GM18498 (cell line): ENCODE results near the gene FAAP20.

ENCODE experiments used
- ATAC-seq: cut with Tn5 transposase; IDR thresholded peaks from one replicate; pipeline ENCODE4 v1.9.1; 2021; ENCODE audit warnings: mild to moderate bottlenecking, moderate library complexity; ENCODE audit not compliant: unreplicated experiment

The FAAP20 gene

GRCh38 chr1:2180297-2181245 is 14.0 kb downstream of the FAAP20 start:
- no peak for ATAC-seq

- ATAC-seq, result no peak
Observed at GRCh38 chr1:2179283-2180013, 15.1 kb downstream of the FAAP20 start.

- ATAC-seq, result no peak
Observed at GRCh38 chr1:2178875-2179274, 15.7 kb downstream of the FAAP20 start.

- no peak for ATAC-seq
Observed at GRCh38 chr1:2177946-2178538, 16.5 kb downstream of the FAAP20 start.

- no peak for ATAC-seq
Observed at GRCh38 chr1:2177541-2177940, 17.0 kb downstream of the FAAP20 start.

GRCh38 chr1:2176615-2177014 is 18.0 kb downstream of the FAAP20 start:
- ATAC-seq, result no peak

GRCh38 chr1:2175681-2176454 is 18.7 kb downstream of the FAAP20 start:
- ATAC-seq, result no peak

- ATAC-seq, result no peak
Observed at GRCh38 chr1:2175055-2175414, 19.5 kb downstream of the FAAP20 start.

GRCh38 chr1:2174348-2175054 is 20.1 kb downstream of the FAAP20 start:
- ATAC-seq, result no peak

- ATAC-seq, result no peak
Observed at GRCh38 chr1:2173546-2174347, 20.8 kb downstream of the FAAP20 start.

- no peak for ATAC-seq
Observed at GRCh38 chr1:2172551-2173146, 21.9 kb downstream of the FAAP20 start.

GRCh38 chr1:2172012-2172411 is 22.6 kb downstream of the FAAP20 start:
- ATAC-seq, result no peak

GRCh38 chr1:2170211-2170610 is 24.4 kb downstream of the FAAP20 start:
- no peak for ATAC-seq

- ATAC-seq, result no peak
Observed at GRCh38 chr1:2169200-2169836, 25.3 kb downstream of the FAAP20 start.

GRCh38 chr1:2168535-2168934 is 26.0 kb downstream of the FAAP20 start:
- no peak for ATAC-seq

- no peak for ATAC-seq
Observed at GRCh38 chr1:2168090-2168489, 26.5 kb downstream of the FAAP20 start.

- no peak for ATAC-seq
Observed at GRCh38 chr1:2166695-2167094, 27.9 kb downstream of the FAAP20 start.

GRCh38 chr1:2166254-2166653 is 28.3 kb downstream of the FAAP20 start:
- ATAC-seq, result no peak

GRCh38 chr1:2165646-2166045 is 28.9 kb downstream of the FAAP20 start:
- no peak for ATAC-seq
